ENCODE results near the gene TRIM46.
"Not testable (repeated sequence)": the region's sequence is repeated elsewhere in the genome, so short reads cannot be mapped to it uniquely, and the experiment has no call there.

Gene TRIM46

DNA sequence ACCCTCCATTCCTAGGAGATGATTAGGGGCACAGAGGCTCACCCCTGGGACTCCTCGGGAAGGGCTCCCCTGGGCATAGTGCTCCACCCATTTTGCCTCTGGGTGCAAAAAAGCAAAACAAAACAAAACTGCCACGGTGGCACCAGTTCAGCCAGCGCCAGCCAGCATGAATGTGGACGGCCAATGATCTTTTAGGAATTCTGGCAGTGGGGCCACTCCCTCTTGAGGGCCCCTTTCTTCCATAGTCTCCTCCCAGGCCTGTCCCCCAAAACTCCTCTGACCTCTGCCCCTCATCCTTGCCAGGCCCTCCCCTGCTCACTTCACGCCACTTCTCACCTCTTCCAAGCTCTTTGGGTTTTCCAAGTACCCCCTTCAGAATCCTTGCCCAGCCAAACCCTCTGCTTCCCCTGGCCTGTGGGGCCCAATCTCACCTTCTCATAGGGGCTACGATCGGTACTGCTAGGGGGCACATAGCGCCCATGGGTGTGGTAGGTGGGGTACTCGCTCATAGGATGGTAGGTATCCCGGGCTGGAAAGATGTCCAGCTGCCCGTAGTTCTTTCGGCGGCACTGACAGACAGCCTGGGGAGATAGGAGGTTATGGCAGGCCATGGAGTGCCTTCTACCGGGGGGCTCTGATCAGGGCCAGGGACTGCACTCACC lies 13.3 kb downstream of the TRIM46 start:
- no peak for DNase-seq

DNA sequence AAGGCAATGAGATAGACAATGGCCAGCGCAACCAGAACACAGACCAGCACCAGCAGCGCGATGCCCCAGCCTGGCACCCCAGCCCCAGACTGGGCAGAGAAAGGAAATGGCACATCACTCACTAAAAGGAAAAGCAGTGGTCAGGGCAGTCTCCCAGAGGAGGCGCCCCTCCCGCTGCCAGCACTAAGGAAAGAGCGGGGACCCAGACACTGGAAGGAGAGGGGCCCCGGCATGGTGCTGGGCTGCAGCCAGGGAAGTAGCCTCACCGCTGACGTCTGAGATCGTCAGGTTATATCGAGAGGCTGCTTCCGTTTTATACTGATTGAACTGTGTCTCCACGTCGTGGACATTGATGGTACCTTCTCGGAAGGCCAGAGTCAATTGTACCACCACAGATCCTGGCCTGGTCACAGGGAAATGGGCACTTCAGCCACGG lies 13.8 kb downstream of the TRIM46 start:
- DNase-seq: no peak

DNA sequence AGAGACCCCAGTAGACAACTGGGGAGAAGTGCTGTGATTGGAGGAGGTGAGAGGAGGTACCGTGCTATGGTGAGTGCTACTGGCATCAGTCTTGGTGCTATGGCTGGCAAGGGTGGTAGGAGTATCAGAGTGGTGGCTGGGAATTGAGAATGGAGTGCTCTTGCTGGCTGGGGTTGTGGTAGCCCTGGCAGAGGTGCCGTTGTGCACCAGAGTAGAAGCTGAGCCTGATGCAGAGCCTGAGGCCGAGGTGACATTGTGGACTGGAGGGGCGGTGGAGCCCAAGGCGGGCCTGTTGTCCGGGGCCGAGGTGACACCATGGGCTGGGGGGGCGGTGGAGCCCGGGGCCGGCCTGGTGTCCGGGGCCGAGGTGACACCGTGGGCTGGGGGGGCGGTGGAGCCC lies 14.6 kb downstream of the TRIM46 start:
- no peak for DNase-seq

DNA sequence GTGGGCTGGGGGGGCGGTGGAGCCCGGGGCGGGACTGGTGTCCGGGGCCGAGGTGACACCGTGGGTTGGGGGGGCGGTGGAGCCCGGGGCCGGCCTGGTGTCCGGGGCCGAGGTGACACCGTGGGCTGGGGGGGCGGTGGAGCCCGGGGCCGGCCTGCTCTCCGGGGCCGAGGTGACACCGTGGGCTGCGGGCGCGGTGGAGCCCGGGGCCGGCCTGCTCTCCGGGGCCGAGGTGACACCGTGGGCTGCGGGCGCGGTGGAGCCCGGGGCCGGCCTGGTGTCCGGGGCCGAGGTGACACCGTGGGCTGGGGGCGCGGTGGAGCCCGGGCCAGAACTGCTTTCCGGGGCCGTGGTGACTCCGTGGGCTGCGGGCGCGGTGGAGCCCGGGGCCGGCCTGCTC lies 16.3 kb downstream of the TRIM46 start:
- DNase-seq: not testable (repeated sequence)

DNA sequence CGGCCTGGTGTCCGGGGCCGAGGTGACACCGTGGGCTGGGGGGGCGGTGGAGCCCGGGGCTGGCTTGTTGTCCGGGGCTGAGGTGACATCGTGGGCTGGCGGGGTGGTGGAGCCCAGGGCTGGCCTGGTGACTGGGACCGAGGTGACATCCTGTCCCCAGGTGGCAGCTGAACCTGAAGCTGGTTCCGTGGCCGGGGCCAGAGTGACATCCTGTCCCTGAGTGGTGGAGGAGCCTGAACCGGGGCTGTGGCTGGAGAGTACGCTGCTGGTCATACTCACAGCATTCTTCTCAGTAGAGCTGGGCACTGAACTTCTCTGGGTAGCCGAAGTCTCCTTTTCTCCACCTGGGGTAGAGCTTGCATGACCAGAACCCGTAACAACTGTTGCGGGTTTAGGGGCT lies 18.3 kb downstream of the TRIM46 start:
- DNase-seq: no peak

DNA sequence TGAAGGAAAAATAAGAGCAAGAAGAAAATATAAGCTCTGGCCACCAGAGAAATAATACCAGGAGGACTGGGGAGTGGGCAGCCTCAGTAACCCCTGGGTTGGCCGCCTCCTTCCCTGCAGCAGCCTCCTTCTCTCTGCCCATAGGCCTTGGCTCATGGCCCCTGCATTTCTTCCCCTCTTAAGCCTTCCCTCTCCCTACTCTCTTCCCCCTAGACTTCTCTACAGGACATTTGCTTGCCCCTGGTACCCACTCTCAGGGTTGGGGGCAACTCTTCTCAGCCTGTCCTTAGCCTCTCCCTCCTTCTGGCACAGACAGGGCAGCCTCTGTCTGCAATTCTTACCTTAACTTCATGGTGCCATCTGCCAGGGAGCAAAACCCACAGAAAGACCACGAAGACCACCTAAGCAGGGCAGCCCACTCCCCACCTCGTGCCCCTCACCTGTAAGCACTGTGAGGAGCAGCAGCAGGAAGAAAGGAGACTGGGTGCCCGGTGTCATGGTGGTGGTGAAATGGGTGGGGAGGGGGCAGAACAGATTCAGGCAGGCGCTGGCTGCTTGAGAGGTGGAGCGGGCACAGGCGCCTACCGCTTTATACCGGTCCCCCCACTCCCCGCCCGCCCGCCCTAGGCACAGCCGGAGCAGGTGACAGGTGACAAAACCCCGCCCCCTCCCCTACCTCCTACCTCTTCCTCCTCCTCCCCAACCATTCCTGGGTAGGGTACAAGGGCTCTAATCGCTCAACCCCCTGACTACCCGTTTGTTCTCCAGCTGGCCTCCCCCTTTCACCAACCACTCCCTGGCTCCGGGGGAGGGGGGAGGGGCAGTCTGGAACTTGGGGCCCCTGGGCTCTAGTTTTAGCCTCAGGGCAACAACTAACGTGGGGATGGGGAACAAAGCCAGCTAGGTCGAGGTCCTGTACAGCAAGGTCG lies 19.0 kb downstream of the TRIM46 start:
- no peak for DNase-seq

DNA sequence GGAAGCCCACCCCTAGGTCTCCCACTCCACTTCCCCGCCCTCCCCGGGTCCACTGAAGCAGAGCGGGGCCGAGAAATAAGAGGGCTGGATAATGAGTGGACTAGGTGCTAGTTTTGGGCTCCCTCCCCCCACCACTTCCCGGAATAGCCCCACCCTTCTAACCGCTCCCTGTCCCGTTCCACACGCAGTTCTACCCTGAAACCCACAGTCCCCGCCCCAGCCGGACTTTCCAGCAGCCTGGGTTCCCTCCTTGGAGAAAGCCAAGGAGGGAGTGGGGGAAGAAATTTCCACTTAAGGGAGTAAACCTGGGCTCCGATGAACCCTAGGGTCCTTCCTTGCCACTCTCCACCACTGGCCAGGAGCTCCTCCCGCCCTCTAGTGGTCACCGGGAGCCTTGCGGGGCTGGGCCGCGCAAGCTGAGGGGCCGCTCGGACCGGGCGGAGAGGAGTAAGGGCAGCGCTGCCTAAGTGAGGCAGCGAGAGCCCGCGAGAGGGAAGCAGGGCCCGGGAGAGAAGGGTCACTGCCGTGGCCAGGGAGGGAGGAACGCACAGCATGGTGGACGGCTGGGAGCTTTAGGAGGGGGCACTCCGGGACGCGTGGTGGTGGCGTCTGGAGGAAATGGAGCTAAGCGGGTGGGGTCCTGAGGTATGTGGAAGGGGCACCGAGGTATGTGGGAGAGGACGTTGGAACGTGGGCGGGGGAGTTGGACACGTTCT lies 19.8 kb downstream of the TRIM46 start:
- peak; percentile 78 for DNase-seq

DNA sequence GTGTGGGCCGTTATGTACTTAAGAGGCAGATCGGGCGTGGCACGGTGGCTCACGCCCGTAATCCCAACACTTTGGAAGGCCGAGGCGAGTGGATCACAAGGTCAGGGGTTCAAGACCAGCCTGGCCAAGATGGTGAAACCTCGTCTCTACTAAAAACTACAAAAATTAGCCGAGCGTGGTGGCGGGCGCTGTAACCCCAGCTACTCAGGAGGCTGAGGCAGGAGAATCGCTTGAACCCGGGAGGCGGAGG lies 20.3 kb downstream of the TRIM46 start:
- not testable (repeated sequence) for DNase-seq

DNA sequence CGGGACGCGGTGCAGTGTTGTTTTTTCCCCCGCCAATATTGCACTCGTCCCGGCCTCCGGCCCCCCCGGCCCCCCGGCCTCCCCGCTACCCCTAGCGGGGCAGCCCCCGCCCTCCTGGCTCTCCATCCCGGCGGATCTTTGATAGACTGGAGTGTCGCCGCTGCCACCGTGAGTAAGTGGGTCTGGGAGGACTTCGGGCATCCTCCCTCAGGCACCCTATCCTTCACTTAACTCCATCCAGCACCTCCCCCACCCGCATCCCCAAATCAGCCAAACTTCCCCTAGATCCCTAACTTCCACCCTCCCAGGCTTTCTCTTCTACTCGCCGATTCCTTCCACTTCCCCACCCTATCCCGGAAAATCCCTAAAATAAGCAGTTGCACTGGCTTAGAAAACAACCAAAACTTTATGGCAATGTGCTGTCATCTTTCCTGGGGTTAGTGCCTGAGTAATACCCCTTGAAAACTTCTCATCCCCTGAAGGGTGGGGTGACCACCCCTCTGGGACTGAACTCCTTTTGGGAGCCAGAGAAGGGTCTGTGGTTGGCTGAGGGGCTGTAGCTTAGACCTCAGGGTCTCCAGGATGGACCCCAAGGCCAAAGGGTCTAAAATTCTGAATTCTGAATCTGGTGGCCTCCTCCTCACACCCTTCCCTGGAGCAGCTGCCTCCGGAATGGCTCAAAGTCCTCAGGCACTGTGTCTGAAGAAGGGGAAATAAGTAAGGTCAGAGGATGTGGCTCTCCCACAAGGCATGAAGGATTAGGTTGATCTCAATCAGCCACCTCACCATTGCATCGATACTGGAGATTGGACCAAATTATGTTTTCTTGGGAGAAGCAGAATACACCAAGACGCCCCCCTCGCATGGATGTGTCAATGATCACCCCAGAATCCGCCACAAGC lies 21.8 kb downstream of the TRIM46 start:
- no peak for DNase-seq

DNA sequence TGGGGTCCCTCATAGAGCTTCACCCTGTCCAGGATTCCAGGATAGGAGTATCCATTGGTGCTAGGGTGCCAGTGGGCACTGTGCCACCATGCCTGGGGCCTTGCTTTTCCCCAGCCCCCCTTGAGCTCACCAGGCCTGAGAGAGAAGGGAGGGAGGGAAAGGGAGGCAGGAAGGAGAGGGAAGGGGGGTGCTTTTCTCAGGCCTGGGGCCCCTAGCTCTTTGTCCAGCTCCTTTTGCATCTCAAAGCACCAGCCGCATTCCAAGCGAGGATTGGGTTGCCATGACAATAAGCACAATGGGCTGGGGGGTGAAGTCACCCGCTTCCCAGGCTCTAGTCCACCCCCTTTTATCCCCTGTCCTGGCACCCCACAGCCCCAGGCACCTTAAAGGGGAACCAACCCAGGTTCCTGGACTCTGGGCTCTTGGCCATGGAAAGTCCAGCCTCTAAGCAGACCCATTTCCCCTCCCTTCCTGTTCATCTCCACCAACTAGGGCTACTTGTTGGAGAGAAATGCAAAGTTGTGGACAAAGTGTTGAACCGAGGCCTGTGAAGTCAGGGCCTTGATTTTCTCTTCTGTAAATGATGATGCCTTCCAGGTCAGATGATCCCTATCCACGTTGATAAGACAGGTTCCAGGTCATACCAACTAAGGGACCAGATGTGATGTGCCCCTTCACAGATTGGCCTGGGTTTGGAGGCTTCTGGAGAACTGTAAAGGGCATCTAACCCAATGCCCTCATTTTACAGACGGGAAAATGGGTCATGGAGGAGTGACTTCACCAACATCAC lies 22.6 kb downstream of the TRIM46 start:
- DNase-seq: no peak

DNA sequence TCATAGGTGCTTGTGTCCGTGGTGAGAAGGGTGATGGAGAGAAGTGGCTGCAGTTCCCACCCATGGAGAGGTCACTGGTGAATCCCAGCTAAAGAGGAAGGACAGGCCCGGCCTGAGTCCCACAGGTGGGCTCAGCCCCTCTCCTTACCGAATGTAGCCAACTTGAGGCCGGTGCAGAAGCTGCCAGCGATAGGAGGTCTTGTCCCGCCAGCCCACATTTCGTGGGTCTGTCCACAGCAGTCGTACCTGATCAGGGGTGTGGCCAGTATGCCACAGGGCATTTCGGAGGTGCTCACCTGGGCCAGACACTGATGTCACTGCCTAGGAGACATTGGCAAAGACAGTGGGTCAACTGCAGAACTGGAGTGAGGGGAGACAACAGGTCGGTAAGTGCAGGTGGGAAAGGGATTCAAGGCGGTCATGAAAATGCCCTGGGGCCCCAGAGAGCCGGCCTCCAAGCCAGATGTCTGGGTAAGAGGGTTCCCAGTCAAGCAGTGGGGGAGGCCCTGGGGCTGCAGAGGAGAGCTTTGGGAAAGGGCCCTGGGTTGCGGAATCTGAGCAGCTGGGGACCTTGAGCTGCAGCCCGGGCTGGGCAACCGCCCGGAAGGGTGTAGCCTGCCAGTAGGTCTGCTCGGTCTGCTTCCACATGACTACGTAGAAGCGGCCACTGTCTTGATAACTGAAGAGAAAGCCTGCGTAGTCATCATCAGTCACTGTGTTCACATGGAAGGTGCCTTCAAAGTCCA lies 23.4 kb downstream of the TRIM46 start:
- DNase-seq: no peak

DNA sequence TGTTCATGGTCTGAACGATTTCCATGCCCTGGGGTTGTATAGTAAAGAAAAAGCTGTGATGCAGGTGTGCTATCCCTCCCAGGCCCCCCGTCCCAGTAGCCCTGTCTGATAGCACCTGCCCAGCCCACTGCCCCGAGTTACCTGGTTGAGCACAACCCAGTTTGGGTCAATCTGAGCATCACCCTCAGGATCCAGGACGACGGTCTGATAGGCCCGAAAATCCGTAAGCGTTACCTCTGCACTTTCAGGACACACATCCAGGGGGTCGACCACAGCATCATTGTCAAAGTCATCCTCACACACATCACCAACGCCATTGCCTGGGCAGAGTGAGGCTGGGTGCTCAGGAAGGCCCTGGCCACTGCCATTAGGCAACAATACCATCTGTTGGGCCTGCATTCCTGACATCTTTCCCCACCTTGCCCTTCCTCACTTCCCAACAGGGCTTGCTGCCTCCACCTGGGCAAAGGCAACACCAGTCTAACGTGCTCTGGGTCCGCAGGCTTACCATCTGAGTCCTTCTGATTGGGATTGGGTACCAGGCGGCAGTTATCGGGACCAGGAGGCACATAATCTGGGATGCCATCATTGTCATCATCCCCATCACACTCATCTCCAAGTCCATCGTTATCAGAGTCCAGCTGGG lies 24.4 kb downstream of the TRIM46 start:
- DNase-seq: no peak

DNA sequence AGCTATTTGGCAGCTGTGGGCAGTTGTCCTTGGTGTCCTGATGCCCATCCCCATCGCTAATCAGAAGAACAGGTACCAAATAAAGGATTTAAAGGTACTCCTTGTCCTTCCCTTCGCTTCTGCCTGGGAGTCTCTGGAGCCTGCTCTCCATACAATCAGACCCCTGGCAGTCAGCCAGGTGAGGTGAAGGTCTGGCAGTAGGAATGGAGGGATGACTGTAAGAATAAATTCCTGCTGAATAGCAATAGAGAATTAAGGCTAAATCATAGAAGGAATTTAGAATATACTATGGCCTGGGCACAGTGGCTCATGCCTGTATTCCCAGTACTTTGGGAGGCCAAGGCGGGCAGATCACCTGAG lies 24.9 kb downstream of the TRIM46 start:
- no peak for DNase-seq

DNA sequence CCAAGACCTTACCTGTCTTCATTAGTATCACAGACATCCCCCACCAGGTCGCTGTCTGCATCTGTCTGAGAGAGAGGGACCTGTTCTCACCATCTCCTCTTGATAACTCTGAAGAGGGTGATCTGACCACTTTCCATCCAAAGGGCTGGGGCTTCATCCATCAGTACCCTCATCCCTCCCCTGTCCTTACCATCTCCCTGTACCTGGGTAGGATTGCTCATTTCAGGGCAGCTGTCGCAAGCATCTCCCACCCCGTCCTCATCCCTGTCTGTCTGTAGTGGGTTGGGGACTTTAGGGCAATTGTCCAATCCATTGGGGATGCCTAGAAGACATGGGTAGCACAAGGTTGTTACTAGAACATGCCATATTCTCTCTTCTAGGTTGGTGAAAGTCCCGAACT lies 26.1 kb downstream of the TRIM46 start:
- no peak for DNase-seq

DNA sequence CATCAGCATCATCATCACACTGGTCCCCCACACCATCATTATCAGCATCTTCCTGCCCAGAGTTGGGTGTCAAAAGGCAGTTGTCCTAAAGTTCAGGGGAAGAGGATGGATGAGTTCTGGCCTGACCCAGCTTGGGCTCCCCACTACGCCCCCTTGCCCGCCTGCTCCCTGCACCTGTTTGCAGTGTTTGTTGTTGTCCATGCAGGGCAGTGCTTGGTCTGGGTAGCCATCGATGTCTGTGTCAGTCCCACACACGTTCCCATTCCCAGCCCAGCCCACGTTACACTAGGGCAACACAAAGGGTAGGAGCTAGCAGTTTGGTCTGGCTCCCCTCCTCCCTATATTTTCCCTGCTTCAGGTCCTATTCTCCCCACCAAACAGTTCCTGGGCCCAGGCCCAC lies 27.3 kb downstream of the TRIM46 start:
- no peak for DNase-seq

DNA sequence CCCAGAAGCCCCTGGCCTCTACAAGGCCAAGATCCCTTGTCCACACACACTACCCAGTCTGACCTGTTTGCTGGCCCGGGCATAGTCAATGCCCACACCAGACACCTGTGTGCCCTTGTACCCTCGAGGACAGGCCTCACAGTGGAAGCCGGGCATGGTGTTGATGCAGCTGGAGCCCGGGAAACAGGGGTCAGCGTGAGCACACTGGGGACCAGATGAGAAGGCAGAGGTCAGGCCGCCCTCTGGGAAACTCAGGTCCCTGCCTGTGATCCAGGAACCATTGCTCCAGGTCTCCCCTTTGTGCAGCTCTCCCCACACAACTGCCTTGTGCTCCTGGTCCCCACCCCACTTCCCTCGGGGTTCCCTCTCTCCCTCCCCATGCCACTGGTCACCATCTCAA lies 28.5 kb downstream of the TRIM46 start:
- DNase-seq: no peak

DNA sequence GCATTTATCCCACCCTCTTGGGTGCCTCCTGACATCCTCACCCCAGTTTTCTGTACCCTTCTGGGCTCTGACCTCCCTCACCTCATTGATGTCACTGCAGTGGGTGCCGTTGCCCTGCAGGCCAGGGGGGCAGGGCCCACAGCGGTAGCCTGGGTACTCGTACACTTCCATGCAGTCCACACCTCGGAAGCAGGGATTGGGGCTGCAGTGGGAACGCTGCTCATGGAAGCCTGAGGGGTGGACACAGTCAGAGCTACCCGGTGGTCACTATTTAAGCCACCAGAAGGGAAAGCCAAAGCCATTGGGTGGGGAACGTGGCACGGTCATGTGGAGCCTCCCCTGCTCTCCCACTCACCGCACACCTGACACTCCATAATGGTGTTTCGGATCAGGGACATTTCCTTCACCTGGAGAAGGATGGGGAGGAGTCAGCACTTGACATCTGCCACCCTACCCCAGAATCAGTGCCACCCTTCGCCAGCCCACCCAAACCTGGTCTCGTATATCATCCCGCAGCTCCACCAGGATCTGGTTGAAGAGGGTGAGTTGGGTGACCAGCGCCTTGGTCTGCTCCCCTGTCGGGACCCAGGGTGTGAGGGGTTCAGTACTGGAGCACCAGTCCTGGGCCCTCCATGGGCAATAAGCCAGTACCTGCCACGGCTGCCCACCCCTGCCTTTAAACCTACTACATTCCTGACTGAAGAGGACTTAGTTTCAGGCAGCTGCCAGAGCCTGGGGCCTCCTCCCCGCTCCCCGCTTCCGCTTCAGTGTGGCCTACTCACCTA lies 29.3 kb downstream of the TRIM46 start:
- no peak for DNase-seq

DNA sequence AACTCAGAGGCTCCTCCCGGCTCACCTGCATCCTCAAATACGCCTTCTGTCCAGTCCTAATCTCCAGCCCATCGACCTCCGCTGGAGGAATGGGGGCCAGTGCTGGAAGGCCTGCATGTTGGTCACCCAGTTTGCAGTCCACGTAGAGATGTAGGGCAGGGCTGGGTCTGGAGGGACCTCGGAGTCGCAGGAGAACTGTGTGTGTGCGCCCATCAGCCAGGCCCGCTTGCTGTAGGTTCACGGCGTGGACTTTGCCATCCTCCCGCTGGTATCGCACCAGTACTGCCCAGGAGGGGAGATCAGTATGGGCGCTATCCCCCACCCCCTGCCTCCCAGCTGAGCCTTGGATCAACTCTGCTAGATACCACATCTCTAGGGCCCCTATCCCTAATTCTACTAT lies 31.4 kb downstream of the TRIM46 start:
- no peak for DNase-seq

DNA sequence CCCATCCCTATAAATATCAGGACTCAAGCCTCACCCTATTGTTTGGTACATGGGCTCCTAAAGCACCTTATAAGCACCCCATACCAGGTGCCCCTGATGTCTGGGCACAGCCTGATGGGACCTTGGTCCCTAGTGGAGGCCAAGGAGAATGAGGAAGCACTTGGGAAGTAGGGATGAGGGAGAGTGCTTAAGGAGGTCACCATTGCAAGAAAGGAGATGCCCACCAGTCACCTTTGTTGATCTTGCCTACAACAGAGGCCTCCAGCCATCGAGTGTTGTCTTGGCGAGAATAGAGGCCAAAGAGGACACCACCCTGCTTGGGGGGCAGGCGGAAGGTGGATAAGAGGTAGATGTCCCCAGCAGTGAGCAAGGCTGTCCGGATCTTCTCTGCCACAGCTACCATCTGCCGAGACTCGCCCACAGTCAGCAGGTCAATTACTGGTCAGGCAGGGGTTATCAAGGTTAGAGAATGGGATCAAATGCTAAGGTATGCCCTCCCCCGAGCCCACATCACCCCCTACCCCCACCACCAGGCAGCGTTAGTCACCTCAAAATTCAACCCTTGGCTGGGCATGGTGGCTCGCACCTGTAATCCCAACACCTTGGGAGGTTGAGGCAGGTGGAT lies 32.4 kb downstream of the TRIM46 start:
- no peak for DNase-seq

All from GOT3 (cell line).